Fibroblast of peridontal ligament (primary cell): ENCODE measurements around the gene CMC2.

Experiments
- DNase-seq: peaks from one replicate; pipeline ENCODE4 v3.0.0-alpha.2; 2010; ENCODE audit errors: extremely low read depth

Gene CMC2

DNA sequence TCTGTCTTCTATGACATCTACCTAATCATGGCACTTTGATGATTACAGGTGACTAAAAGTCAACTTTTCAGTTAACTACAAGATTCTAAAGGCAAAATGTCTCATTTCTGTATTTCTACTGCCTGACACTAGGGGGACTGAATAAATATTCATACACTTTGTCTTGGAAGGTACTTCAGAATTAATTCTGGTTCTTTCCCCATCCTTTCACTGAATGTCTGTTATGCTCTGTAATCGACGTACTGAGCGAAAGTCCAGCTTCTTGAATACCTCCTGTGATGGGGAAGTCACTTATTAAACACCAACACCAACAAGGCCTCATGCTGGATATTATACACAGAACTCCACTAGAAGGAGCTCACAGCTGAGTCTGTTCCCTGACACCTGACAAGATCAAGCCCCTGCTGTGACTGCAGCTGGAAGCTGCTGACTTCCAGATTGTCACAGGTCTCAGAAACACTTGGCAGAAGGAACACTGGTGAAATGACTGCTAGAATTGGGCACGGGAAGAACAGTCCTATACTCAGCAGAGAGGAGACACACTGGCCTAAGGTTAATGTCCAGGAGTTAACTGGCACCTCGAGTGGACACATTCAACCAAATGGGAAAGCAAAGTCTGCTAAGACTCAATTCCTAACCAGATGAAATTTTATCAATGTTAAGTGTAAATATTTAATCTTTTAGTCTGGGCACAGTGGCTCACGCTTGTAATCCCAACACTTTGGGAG lies 31.9 kb downstream of the CMC2 start:
- DNase-seq: no peak

DNA sequence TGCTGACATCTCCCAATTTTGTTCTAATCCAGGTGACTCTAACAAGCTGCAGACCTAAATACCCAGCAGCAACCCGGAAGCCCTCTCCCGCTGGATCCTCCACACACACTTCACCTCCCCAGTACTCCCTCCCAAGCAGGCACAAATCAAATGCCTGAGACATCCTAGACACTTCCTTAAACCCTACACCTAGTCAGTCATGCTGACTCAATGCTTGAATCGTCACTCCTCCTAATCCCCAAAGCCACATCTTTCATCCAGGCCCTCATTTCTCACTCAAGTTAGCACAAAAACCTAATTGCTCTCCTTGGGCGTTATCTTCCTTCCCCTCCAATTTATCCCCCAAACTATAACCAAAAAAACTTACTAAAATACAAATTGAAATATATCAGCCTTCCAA lies 32.7 kb downstream of the CMC2 start:
- DNase-seq: no peak

DNA sequence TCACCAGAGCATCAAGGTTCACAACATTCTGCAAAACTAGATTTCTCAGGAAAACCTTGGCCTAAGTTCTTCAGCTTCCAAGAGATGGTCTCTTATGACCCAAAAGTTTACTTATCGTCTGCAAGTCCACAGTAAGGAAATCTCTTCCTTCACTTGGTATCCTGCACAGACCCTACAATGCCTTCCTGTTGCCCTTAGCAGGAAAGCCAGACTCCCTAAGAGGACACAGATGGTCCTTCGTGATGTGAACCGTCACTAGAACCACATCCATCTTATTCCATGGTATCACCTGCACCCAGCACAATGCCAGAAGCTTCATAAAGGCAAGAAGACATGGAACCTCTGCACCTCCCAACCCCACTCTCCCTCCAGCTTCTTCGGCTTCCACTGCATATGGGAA lies 34.1 kb downstream of the CMC2 start:
- DNase-seq: no peak

DNA sequence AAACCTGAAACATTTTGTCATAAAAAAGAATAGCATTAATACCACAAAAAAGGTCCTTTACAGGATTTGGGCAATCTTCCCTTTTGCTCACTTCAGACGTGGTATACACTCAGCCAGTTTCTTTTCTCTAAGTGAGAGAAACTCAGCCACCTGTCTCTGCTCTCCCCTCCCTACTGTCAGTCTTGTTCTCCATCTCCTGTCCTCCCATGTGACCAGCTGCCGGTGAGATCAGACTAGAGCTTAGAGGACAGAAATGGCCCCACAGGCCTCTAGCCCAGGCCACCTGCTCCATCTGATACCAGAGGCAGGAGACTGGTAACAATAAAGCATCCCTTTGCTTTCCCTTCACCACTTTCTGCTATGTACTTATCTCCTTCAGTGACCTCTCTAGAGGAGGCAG lies 34.9 kb downstream of the CMC2 start:
- no peak for DNase-seq

DNA sequence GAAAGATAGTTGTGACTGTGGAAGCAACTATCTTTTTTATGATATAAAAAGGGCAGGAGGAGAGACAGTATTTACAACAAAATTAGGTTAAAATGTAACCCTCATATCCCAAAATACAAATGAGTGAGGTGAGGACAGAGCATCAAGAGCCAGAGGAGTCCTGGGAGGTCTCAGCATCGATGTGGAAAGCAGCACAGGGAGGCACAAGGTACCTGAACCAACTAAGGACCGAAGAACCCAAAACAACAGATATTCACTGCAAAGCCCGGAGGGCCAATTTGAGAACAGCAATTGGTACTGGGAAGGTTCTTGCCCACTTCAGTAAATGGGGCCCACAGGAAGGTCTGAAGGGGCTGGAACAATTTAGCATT lies 37.6 kb downstream of the CMC2 start:
- no peak for DNase-seq

DNA sequence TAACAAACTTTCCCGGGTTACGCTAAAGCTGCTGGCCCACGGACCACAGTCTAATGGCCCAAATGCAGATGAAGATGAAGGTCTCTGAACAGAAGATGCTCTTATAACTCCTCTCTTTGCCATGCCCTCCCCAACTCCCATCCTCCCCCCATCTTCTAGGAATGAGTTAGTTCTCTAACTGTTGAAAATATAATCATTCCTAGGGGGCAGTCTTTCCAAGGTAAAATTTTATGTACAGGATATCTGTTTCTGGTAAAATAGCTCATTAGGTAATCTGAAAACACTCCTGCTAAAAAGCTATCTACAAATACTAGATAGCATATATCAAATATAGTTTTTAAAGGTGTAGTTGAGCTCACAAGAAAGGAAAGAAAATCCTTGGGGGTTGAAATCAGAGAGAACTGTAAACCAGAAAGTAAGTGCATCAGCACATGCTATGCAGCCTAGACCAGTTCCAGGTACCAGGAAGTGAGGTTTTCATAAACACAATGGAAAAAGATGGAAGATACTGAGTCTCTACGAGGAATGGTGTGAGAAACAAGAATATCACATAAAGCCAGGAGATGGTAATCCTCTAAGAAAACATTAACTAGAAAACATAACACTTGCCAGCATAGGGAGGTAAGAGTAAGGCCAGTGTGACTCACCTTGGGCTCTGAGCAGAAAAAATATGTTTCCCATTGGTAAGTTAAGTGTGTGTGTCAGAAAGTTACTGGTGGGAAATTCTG lies 38.1 kb downstream of the CMC2 start:
- DNase-seq: no peak

DNA sequence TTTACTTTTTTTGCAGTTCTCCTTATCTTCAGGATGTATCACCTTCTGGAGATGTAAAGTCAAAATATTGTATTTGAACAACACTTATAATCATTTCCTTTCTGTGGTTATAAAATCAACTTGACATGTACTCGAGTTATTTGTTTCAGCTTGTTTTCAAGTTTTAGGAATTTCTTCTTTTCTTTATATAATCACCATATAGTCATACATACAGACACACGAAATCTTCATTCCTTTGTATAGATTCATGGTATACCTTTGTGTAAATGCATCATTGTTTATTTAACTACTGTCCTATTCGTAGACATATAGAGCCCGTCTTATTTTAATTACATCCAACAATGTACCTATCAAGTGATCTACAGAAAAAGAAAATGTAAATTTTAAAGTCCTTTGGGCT lies 40.1 kb downstream of the CMC2 start:
- no peak for DNase-seq

DNA sequence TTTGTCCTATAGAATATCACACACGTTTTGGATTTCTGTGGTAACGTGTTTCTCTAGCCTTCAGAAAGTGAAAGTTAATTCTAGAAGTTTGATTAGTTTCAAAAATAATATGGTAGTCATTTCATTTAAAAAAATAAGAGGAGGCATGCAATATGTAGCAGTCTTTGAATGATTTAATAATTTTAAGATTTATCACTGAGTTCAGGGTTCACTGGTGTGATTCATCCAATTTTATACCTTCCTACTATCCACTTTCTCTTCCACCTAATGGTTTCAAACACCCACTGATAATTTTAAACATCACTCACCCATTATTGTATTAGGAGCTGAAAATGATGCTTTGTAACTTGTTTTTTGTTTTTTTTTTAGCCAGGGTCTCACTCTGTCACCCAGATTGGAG lies 42.3 kb downstream of the CMC2 start:
- DNase-seq: peak; percentile 22

DNA sequence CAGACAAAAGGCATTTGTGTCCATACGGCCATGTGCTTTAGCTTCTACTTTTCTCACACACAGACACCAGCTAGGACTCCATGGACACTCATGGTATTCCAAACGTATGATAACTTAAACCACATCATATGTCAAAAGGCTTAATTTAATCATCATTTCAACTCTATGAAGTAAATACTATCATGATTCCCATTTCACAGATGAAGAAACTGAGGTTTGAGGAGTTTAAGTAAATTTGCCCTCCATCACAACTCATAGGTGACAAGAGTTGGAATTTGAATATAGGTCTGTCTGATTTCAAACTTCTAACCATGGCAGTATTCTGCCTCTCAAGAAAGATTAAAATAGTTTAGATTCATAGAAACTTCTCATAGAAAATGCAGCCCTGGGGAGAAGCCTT lies 43.8 kb downstream of the CMC2 start:
- DNase-seq: no peak

DNA sequence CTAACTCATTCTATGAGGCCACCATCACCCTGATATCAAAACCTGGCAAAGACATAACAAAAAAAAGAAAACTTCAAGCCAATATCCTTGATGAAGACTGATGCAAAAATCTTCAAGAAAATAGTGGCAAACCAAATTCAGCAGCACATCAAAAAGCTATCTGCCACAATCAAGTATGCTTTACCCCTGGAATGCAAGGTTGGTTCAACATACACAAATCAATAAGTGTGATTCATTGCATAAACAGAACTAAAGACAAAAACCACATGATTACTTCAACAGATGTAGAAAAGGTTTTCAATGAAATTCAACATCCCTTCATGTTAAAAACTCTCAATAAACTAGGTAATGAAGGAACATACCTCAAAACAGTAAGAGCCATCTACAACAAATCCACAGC lies 48.4 kb downstream of the CMC2 start:
- no peak for DNase-seq

DNA sequence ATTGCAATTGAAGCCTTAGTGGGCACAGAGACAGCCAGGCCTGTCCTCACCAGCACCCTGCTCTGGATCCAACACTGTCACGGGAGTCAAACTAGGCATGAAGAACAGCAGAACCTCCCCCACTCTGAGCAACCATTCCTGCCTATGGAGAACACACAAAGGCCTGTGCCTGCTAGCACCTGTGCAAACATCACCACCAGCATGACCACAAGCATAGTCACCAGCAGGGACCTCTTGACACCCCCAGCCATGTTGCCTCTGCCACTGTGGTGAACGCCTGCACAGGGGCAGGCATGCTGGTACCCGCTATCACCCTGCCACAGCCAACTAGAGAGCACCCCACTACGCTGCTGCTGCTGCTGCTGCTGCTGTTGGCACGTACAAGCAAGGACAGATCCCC lies 51.7 kb downstream of the CMC2 start:
- DNase-seq: no peak

DNA sequence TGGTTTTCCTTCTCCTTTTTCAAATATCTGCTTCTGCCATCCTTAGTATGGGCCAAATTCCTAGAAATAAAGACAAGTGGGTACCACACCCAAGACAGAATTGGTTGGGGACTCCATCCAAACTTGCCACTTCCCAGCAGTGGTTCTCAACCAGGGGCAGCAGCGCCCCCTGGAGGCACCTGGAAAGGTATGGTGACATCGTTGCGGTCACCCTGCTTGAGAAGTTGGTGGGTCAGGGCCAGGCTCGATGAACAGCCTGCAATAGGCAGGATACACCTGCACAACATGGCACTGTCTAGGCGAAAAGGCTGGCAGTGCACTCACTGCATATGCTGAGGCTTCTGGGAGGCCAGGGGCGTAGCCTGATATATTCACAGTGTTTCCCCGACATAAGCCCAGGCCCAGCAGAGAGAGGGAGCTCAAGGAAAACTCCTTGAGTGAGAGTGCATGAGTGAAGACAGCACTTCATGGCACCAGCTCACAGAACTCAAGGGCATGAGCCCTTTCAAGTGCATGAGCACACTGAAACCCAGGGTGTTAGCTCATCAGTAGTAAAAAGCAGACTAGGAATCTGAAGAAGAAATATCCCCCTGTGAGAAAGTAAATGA lies 57.7 kb downstream of the CMC2 start:
- peak; percentile 24 for DNase-seq

DNA sequence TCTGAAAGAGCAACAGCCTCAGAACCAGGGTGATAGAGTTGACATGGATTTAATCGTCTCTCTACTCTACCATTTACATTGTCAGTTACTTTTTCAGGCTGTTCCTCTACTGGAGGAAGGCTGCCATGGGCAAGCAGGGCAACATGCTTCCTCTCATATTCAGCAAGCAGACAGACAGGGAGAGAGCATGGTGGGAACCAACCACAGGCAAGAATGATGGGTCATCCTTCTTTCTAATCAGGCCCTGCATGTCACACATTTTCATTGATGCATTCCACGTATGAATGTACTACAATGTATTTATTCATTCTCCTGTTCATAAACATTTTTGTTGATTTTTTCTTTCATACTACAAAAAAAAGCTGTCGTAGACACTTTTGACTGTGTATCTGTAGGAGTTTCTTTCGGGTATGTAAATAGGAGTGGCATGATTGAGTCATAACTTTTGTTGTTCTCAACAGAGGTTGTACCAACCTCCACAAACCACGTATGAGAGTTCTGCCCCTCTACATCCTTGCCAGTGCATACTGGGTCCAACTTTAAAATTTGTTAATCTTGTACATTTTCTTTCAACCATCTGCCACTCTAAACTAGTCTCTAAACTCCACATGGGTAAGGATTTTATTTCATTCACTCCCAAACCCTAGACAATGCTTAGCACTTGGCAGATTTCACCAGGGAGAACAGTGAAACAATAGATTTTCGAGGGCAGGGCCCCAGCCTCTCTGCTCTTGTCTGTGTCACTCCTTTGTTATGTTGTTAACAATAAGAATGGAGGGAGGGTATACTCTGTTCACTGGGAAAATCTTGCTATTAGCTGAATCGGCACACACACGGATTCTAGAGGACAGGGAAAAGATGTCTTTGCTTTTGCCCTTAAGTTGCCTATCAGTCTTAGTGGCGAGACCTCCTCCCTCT lies 58.7 kb downstream of the CMC2 start:
- no peak for DNase-seq

DNA sequence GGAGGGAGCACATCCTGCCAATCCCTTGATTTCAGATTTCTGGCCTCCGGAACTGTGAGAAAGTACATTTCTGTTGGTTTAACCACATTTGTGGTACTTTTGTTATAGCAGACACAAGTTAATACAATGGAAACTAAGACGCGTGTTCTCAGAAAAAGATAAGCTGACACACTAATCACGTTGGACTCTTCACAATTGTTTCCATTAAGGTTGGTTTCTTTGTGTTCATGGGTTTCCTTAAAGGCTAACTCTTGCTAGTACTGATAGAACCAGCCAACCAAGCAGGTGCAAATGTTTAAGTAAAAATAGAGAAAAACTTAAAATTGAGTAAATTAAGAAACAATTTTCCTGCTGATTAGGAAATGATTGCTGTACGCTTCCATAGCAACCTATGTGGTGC lies 59.4 kb downstream of the CMC2 start:
- no peak for DNase-seq

DNA sequence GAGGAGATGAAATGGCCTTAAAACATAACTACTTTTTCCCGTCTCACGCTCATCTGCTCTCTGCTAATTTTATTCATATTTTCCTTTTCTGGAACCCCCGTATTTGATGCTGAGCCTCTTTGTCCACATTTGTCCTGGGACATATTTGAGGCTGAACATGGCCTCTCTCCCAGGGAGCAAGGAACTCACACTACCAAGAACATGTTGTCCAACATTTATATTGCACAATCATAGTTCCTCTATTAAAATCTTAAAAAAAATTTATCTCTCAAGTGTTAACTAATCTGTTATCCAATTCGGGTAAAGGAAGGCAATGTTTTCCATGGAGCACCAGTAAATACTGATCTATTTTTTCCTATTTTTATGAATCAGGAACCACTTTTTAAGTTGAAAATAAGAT lies 60.2 kb downstream of the CMC2 start:
- no peak for DNase-seq

DNA sequence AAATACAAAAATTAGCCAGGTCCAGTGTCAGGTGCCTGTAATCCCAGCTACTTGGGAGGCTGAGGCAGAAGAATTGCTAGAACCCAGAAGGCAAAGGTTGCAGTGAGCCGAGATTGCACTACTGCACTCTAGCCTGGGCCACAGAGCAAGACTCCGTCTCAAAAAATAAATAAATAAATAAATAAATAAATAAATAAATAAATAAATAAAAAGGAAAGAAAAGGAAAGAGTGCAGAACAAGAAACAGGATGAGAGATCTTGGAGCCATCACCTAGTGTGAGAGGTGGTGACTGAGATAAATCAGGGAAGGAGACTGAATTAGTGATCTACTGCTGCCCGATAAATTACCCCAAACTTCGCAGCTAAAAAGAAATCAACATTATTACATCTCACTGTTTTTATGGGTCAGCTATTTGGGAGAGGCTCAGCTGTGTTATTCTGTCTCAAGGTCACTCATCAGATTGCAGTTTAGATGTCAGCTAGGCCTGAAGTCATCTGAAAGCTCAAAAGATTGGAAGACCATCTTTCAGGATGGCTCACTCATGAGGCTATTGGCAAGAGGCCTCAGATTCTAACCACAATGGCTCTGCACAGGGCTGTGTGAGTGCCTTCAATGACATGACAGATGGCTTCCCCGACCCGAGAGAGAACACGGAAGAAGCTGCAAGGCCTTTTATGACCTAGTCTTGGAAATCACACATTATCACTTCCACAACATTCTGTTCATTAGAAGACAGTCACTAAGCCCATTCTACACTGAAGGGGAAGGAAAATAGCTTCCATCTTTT lies 66.4 kb downstream of the CMC2 start:
- DNase-seq: no peak

DNA sequence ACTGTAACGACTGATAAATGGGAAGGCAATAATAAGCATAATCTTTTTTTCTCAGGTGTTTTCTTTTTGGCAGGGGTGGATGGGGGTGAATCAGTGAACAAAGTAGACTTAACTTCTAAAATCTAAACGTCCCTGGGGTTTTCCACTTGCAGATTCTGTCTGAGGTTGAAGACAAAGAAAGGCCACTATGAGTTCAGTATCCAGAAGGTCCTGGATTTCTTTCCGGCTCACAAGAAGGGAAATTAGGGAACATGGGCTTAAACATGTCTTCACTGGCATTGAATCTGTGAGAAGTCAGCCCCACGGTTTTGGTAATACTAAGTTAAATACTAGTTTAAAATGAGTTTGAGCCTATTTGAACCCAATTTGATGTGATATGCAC lies 67.8 kb downstream of the CMC2 start:
- no peak for DNase-seq

DNA sequence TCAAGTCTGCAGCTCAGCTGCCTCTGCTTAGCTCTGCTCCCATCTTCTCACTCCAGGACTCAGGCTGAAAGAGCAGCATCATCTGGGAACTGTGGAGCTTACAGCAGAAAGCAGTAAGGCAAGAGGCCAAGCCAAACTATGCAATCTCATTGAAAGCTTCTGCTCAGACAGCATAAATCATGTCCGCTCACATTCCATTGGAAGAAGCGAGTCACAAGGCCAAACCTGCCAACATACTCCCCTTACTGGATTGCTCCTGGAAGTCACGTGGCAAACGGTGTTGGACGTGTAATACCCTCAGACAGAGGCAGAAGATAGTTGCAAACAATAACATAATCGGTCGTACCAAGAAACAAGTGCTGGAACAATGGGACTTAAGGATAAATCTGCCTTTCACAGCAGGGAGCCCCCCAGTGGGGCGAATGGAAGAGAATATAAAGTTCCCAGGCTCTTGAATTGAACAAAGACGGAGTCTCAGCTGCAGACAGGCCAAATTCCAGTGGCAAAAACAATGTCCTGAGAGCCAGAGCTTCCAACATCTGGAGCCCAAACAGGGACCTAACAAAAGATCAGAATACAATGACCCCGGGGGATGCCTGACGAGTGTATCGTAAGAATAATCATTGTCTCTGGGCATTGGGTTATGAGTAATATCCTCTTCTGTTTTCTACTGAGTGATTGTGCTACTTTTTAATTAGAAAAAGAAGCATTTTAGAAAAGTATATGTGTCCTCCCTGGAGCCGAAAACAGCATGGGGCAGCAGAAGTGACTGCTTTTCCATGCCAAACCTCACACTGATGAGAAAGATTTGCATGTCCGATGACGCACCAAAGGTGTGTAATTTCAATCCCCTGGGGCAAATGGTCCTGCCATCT lies 68.4 kb downstream of the CMC2 start:
- DNase-seq: peak; percentile 98

DNA sequence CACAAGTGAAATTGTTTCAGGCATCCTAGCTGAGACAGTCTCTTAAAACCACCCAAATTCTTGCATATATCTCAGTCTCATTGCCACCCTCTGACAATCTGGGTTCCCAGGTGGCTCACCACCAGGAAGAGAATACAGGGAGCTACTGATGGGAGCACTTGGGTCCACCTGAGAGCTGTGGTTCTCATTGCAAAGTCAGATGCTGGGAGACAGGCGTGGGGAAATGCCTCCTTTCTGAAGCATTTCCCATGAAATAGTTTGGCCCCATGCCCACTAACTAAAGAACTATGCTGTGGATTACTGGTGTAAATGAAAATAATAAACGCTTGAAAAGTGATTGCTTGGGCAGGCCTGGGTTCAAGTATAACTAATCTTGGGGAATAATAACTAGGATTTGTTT lies 70.3 kb downstream of the CMC2 start:
- DNase-seq: peak; percentile 26

DNA sequence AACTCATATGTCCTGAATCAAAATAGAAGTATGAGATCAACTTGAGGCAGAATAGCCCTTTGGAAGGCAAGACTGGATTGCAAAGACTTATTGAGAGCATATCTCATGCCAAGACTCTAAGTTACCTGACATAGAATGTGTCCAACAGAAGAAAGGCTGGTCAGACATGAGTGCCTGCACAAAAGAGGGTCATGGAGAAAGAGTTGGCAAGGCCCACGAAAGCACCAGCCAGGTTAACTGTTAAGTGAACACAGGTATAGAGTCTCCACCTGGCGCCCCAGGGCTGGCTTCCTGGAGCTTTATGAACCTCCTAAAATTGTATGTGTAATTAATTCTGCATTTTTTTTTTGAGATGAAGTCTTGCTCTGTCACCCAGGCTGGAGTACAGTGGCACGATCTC lies 71.0 kb downstream of the CMC2 start:
- DNase-seq: no peak

DNA sequence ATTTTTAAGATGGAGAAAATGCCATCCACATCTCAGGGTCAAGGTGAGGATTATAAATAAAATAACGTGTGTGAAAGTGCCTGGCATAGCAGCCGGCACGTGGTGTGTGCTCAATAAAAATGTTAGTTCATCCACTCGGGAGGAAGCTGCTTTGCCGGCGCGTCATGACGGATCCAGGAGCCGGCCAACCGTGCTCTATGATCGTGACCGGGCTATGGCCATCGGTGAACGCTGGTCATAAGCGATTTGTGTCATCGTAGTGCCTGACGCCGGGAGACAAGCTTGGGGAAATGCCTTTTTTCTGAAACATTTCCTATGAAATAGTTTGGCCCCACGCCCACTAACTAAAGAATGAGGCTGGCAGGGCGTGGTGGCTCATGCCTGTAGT lies 74.0 kb downstream of the CMC2 start:
- DNase-seq: peak; percentile 50
